HG03025 (cell line): ENCODE data around the gene PLCG1.

Experiments used
- ATAC-seq: cut with Tn5 transposase; IDR thresholded peaks from one replicate; pipeline ENCODE4 v1.9.1; 2021; ENCODE audit warnings: mild to moderate bottlenecking, moderate library complexity; ENCODE audit not compliant: unreplicated experiment, low FRiP score

Gene PLCG1

DNA sequence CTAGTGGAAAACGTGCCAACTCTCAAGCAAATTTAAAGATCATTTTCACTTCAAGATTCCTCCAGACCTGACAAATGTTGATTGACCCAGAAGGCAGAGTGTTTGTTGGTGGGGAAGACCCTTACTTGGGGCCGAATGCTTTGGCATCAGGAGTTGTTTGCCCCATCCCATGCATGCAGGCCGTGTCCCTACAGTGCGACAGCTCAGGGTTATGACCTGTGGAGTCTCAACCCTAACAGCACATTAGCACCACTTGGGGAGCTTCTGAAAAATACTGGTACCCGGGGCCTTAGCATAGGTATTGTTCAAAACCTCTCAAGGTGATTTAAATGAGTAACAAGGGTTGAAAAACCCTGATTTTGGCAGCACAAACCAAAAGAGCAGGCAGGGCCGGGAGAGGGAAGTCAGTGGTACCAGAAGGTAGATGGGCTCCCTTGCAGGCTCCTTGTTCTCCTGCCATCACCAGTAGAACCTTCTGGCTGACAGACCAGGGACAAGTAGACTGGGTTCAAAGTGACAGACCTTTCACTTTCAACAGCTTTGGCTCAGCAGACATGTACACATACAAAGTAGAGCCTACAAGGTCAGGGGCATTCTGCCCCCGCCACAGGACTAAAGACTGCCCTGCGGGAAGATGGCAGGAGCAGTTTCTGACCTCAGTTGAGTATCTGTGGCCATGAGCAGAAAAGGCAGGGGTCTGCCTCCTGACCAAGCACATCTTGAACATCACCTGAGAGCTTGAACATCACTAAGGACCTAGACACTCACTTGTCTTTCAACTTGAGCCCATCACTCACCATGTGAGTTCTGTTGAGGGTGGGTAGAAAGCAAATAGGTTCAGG is 39.6 kb downstream of the PLCG1 start:
- ATAC-seq = no peak

DNA sequence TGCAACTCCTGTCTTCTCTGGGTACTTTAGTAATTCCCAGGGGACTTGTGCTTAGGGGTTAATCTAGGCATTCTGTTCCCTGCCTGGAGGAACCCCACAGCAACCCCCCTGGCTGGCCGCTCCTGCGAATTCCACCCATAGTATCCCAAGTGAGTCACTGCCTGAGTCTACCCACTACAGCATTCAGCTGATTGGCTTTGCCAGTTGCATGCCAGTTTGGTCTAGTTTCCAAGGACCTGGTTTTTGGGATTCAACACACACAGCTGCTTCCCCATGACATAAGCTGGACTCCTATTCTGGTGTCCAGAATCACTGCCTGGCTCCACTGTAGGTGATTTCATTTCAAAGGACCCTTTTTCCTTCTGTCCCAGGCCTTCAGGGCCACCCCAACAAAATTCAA is 40.3 kb downstream of the PLCG1 start:
- no peak for ATAC-seq

GRCh38 chr20:41178495-41178894 is 41.2 kb downstream of the PLCG1 start:
- ATAC-seq = no peak

- ATAC-seq = no peak
Measured at GRCh38 chr20:41178904-41179432, 41.6 kb downstream of the PLCG1 start.

GRCh38 chr20:41179961-41180360 is 42.6 kb downstream of the PLCG1 start:
- ATAC-seq = no peak

DNA sequence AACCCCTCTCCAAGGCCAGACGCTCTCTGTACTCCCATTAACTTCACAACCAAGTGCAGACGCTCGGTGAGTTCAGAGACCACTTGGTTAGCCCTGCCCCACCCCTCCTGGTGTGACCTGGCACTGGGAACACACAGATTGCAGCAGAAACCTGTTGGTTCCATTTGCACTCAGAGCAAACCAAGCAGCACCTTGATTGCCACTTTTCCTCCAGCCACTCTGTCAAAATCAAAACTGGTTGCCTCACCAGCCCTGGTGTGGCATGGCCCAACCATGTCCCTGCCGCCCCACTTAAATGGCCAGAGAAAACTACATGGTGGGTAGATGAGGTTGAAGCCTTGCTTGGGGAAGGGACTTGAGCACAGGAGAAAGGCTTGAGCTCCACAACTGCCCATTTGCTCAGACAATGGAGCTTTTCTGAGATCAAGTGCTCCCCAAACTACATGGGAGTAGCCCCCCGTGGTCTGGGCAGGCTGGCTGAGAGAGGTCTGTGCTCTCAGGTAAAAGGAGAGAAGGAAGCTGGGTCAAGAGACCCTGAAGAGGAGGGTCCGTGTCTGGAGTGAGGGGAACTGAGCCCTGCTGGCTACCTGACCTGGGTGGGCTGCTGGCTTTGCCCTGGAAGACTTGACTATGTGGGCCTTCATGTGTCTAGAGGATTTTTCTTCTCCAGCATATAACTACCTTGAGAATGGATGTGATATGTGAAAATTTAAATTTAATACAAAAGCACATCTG is 43.4 kb downstream of the PLCG1 start:
- no peak for ATAC-seq

- ATAC-seq = no peak
Measured at GRCh38 chr20:41181567-41181966, 44.2 kb downstream of the PLCG1 start.

DNA sequence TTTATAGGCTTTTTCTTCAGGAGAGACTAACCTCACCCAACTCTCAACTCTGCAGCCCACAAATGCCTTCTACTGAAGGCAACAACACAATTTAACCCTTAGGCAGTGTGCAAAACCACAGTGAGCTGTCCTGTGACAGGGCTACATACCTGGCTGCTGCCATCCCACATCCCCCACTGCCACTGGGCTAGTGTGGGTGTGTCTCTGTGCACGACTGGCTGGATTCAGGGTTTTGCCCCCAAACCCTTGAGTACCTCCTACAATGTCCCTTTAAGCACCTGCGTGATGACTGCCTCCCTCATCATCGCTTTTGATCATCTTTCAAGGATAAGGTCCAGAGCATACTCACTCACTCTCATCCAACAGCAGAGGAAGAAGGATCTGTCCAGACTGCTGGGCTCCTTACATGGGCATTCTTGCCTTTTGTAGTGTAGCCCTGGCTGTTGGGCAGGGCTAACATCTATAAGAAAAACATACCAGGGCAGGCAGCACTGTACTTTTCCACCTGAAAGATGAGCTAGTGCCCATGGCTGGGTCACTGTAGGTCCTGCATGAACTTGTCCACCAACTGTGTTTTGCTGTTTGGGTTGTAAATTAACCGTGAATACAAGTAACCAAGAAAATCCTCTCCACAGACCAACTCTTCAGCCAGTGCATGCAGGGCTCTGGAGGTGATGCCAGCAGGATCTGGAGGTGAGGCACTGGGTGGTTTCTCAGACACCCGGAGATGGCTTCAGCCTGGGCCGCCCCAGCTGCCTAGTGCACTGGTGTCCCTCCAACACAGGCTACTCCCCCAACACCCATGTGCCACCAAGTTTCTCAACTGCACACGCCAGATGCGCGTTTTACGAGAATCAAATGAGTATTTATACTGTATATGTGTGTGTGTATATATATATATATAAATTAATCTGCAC is 45.2 kb downstream of the PLCG1 start:
- no peak for ATAC-seq

GRCh38 chr20:41183391-41183790 is 46.0 kb downstream of the PLCG1 start:
- no peak for ATAC-seq

GRCh38 chr20:41183831-41184230 is 46.5 kb downstream of the PLCG1 start:
- ATAC-seq = no peak

DNA sequence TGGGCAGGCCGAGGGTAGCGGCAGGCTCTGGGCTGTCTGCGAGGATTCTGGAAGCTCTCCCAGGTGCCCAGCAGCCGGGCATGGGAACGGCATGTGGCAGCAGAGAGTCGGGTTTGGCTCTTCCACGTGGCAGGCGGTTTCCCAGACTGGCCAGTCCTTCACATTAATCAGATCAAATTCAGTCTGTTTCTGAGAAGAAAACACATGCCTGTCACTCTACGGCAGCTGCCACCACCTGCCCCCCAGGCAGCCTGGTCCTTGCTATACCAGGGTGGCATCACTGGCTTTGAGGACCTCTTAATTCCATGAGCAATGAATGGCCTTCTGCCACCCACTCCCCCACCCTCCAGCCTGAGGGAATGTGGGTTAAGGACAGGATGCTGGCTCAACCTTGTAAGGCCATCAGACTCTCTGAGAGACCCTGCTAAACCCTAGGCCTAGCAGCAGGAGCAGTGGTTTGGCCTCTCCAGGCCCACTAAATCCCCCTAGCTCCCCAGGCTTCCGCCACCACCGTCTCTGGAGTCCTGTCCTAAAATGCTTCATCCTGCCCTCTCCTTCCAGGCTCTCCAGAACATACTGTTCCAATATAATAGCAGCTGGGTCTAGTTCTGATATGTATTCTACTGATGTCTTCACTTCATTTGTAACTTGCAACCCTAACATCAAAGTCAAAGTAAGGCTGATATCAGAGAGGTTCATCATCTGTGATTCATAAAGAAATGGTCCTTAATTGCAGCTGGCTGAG is 47.8 kb downstream of the PLCG1 start:
- no peak for ATAC-seq

- ATAC-seq = no peak
Measured at GRCh38 chr20:41187668-41188067, 50.3 kb downstream of the PLCG1 start.

DNA sequence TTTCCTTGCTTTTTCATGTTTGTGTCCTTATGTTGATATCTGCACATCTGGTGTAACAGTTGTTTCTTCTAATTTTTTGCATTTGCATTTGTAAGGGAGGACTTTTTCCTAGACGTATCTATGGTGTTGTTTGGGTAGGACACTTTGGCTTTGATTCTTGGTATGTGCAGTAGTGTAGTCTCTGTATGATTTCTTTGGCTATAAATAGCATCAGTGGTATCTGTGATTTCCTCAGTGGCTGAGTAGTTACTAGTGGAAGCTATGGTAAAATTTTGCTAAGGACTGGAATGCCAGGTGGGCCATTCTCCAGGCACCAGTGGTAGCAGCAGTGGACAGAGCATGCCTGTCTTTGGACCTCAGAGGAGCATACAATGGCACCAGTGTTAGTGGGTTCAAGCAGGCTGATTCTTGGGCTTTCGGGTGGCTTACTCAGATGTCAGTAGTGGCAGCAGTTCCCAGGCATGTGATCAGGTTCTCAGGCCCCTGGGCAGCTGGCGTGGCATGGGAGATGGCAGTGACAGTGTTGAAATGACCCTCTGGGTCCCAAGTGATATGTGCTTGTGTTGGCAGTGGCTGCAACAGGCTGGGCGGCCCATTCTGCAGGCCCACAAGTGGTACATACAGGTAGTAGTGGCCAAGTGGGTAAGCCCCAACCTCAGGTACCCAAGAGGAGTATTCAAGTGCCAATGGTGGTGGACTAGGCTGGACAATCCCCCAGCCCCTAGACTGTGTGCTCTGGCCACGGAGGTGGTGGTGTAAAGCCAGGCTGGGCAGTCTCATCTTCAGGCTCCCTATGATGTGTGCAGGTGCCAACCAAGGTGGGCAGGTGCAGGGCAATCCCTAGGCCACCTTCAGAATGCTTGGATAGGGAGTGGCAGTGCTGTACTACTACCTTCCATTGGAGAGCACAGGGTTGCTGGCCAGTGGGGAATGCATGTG is 54.5 kb downstream of the PLCG1 start:
- ATAC-seq = no peak

- ATAC-seq = no peak
Measured at GRCh38 chr20:41192575-41192974, 55.2 kb downstream of the PLCG1 start.

DNA sequence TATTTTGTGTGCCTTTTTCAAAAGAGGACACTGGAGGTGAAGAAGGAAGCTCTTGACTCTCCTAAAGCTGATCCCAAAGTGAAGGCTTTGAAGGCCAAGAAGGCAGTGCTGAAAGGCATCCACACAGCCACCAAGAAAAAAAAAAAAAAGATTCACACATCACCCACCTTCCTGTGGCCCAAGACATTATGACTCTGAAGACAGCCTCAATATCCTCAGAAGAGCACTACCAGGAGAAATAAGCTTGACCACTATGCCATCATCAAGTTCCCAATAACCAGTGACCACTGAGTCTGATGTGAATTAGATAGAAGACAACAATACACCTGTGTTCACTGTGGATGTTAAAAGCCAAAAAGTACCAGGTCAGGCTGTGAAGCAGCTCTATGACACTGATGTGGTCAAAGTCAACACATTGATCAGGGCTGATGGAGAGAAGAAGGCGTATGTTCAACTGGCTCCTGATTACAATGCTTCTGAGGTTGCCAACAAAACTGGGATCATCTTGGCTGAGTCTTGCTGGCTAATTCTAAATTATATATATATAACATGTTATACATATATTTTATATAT is 59.4 kb downstream of the PLCG1 start:
- ATAC-seq = no peak

- no peak for ATAC-seq
Measured at GRCh38 chr20:41198443-41198842, 61.1 kb downstream of the PLCG1 start.

DNA sequence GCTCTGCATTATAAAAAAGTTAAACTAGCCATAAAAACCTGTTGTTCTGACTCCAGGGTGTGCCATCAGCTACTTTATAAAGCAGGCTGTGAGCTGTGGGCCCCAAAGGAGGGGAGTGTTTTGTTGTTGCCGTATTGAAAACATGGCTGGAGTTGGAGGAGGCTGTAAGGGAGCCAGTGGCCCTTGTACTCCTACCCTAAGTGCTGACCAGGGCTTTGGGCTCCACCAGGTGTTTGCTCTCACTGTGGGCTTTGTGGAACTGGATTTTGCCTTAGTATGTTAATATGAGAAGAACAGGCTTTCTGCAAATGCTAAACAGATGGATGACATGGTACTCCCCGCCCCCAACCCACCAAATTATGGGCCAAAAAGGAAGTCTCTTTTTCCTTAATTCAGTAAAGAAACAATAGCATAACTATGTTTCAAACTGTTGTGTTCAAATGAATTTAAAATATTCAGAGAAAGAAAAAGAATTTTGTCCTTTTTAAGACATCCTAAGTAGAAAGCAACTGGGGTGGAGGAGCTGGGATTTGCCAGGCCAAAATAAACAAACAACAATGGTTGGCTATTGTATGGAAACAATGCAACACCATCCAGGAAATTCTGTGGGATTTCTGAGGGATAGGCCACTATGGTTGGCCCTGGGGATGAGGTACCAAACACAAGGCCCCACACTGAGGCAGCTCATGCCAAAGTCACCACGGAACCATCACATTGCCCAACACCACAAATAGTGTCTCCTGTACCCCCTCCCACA is 63.3 kb downstream of the PLCG1 start:
- no peak for ATAC-seq

GRCh38 chr20:41201760-41202159 is 64.4 kb downstream of the PLCG1 start:
- no peak for ATAC-seq
